COLO829 (cell line): ENCODE data around the gene CCDC27.
"Not testable (repeated sequence)": the region's sequence is repeated elsewhere in the genome, so short reads cannot be mapped to it uniquely, and the experiment has no call there.

Experiments used
- DNase-seq: peaks from one replicate; pipeline ENCODE4 v3.0.0; 2012; ENCODE audit warnings: low spot score

CCDC27 gene

DNA sequence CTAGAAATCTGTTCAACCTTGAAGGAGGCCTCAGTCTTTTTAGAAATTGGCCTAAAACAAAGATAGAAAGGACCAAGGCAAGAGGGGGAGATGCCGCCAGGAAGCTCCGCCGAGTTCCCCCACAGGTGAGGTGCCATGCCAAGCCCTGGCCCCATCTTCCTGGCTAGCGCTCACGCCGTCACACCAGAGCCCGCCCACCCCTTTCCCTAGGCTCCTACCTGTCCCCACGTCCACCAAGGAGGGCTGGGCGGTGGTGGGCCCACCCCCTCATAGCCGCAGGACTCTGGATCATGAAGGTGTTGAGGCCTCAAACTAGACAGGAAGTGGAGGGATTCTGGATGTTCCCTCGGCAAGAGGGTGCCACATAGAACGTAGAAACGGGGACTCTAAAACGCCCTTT lies 15.5 kb upstream of the CCDC27 start:
- DNase-seq, result no peak

GRCh38 chr1:3738943-3739342 lies 13.3 kb upstream of the CCDC27 start:
- DNase-seq, result no peak

GRCh38 chr1:3740042-3740441 lies 12.2 kb upstream of the CCDC27 start:
- DNase-seq, result no peak

- DNase-seq, result no peak
These were observed 11.5 kb upstream of the CCDC27 start for GRCh38 chr1:3740752-3741151.

- DNase-seq, result no peak
These were observed 10.4 kb upstream of the CCDC27 start for GRCh38 chr1:3741566-3742438.

- DNase-seq, result no peak
These were observed 9.6 kb upstream of the CCDC27 start for GRCh38 chr1:3742439-3743298.

GRCh38 chr1:3743421-3743820 lies 8.8 kb upstream of the CCDC27 start:
- no peak for DNase-seq

- DNase-seq, result no peak
These were observed 8.4 kb upstream of the CCDC27 start for GRCh38 chr1:3743826-3744225.

GRCh38 chr1:3744646-3745045 lies 7.6 kb upstream of the CCDC27 start:
- no peak for DNase-seq

DNA sequence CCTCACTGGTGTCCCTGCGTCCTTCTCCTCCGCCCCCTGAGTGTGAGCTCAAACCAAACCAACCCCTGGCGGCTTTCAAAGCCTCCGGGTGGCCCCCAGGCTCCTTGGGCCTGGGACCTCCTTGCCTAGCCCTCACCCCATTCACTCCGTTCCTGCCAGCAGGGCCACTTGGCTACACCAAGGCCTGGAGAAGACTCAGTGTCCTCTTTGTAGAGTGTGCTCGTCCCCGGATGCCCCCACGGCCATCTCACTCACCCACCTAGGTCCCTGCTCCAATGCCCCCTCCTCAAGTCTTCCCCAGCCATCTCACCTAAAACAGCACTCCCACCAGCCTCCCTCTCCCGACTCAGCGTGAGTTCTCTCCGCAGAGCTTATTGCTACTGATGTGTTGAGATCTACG lies 7.2 kb upstream of the CCDC27 start:
- DNase-seq, result no peak

- no peak for DNase-seq
These were observed 6.5 kb upstream of the CCDC27 start for GRCh38 chr1:3745590-3746381.

DNA sequence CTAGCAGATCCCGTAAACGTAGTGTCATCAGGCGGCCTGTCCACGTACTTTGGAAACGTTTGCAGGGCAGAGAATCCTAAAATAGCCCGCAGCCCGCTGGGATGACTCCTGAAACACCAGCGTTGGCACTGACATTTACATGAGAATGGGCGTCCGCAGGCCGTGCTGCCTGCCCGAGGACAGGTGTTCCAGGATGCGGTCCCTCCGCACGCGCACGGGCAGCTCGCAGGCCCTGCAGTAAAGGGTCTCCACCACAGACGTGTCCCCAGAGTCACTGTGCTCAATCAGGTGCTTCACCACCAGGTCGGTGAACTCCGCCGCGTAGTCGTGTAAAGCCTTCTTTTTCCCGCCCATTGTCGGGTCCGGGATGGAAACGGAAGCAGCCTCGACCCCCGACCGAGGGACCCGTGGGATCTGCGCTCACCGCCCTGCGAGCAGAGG lies 5.8 kb upstream of the CCDC27 start:
- no peak for DNase-seq

DNA sequence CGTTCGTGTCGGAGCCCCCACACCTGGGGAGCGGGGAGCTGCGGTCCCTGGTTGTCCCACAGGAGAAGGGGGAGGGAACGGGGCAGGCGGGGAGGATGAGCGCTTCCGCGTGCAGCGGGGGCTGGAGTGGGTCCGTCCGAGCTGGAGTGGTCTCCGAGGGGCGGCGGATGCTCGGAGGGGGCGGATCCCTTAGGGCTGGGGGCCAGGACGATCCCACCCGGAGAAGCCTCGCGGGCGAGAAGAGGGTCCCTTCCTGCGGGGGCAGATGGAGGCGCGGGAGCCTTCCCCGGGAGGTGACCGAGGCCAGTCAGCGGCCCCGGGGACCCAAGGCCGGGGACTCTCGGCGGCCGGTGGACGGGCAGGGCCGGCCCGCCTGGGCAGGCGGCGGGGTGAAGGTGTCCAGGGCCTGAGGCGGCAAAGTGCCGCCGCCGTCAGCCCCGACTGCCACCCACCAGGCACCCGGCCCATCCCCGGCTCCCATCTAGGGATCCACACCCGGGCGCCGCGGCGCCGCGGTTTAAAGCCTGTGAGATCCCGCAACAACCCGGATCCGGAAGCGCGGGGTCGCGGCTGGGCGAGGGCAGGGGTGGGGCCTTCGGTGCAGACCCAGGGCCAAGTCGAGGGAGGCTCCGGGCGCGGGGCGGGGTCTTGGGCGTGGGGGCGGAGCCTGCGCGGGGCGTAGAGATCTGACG lies 5.3 kb upstream of the CCDC27 start:
- no peak for DNase-seq

DNA sequence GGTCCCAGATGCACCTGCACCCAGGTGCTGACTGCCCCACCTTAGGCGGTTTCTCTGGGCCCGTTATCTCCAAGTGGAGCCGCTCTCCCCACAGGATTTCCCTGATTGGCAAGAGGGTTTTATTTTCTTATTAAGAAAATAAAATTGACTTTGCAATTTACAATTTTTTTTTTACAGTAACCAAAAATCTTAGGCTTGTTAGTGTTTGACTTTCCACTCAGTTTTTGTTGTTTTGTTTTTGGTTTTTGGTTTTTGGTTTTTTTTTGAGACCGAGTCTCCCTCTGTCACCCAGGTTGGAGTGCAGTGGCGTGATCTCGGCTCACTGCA lies 4.8 kb upstream of the CCDC27 start:
- no peak for DNase-seq

DNA sequence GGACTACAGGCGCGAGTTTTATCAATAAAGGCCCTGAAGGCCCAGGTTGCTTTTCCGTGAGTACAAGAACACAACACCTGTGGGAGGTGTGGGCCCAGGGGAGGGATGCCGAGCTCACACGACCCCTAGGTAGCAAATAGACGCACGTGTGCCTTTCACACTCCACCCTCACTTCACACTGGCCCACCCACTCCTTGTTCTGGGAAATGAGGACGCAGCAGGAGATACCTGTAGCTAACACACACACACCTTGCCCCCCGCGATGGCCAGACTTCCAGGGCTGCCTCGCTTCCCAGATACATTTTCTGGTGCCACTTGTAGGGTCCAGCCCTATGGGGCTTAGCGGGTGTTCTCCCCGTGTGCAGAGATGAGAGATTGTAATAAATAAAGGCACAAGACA lies 4.3 kb upstream of the CCDC27 start:
- no peak for DNase-seq

DNA sequence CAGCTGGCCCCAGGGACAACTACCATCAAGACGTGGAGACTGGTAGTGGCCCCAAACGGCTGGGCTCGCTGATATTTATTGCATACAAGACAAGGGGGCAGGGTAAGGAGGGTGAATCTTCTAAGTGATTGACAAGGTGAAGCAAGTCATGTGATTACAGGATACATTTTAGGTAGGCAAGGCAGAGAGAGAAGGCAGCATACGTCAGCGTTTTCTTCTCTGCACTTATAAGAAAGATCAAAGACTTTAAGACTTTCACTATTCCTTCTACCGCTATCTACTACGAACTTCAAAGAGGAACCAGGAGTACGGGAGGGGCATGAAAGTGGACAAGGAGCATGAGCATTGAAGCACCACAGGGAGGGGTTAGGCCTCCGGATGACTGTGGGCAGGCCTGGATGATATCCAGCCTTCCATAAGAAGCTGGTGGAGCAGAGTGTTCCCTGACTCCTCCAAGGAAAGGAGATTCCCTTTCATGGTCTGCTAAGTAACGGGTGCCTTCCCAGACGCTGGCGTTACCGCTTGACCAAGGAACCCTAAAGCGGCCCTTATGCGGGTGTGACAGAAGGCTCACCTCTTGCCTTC lies 3.8 kb upstream of the CCDC27 start:
- not testable (repeated sequence) for DNase-seq

DNA sequence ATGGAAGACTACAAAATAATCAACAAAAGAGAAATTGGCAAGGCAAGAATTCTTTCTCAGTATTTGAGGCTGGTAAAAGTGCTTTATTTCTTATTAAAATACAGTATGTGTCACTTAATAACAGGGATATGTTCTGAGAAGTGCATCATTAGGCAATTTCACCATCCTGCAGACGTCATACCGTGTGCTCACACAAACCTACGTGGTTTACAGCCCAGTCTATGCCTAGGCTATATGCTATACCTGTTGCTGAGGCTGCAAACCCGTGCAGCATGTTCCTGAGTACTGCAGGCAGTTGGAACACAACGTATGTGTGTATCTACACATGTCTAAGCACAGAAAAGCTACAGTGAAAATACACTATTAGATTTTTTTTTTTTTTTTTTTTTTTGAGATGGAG lies 2.7 kb upstream of the CCDC27 start:
- no peak for DNase-seq

DNA sequence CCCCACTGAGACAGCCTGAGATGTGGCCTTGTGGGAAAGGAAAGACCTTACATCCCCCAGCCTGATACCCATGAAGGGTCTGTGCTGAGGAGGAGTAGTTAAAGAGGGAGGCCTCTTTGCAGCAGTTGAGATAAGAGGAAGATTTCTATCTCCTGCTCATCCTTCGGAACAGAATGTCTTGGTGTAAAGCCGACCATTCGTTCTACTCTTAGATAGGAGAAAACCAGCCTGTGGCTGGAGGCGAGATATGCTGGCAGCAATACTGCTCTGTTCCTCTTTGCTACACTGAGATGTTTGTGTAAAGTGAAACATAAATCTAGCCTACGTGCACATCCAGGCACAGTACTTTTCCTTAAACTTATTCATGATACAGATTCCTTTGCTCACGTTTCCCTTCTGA lies 1.5 kb upstream of the CCDC27 start:
- DNase-seq, result no peak

DNA sequence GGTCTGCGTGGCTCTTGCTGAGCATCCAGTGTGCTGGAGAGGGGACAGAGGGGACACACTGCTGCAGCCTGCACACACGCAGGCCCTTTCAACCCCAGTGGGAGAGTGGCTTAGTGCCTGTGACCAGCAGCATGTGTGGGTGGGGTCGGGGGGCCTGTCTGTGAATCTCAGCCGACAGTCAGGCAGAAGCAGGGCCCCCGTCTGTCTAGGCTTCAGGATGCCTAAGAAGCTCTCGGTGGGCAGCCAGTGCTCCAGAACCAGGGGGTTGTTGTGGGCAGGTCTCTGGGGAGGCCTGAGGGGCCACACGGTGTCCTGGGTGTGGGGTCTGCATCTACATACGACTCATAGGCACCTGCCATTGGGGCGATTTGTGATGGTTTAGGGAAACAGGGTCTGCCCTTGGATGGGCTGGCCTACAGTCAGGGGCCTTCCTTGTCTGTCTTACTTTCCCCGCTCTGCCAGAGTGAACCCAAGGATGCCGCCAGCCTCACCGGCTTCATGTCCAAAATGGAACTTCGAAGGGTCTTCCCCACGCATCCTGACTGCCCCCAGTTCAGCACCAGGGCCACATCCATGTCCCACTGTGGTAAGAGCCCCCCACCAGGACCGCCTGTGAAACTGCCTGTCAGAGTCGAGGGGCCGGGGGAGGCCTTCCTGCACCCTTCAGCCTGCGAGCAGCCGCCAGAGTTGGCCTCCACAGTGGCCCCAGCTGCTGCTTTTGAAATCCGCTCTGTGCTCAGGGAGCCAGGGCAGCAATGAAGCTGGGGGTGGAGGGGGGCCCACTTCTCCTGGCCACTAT lies 1.6 kb downstream of the CCDC27 start:
- no peak for DNase-seq

DNA sequence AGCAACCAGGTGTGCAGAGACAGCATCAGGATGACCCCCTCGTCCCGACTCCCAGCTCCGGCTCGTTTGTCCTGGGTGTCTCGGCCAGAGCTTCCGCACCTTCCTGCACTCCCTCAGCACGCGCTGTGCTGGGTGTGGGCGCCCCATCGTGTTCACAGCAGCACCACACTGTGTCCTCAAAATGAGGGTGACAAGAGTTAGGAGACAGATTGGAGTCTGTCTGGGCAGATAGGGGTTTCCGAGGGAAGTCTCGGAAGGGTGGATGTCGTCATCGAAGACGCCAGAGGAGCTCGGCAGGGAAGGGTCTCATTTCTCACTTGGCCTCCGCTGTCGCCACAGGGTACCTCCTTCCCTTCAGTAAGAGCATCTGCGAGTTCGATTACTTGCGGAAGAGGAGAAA lies 4.1 kb downstream of the CCDC27 start:
- no peak for DNase-seq

- DNase-seq, result no peak
These were observed 6.9 kb downstream of the CCDC27 start for GRCh38 chr1:3759164-3759563.
